ENCODE data around the gene SLC45A2. TPM values are rescaled to one million over a fixed set of nuclear protein-coding genes. Genes with fewer than 3 reads are reported as not detected.

SLC45A2 gene
- total and polyA plus RNA-seq, 2 of the 8 experiments (the other 6 are each of a cell fraction or from before 2014, with no cell fraction given) = 0.09 TPM; not detected in 1

GRCh38 chr5:33925278-33925677 lies 59.2 kb downstream of the SLC45A2 start:
- Histone ChIP-seq H3K79me2 (ENCODE audit: control insufficient read depth in 1 of 2, insufficient read depth in 2 of 2, low read length in 2 of 2) (no peaks in the 10 kb centered on the region), H4K91ac (replicated peaks; ENCODE audit: insufficient read length, low read length) (no peak overlapping the region), H3K9me3 (ENCODE audit: insufficient read depth in 2 of 2, low read depth in 1 of 2, low read length in 1 of 2) (no peaks in the 10 kb centered on the region), H3K4me3 (ENCODE audit: extremely low read depth in 1 of 4, insufficient read depth in 2 of 4, low read depth in 3 of 4, low read length in 4 of 4) (no peak overlapping the region), H3K27me3 (replicated peaks in 1 of 4; ENCODE audit: control insufficient read depth in 3 of 4, extremely low read depth in 1 of 4, insufficient read depth in 3 of 4, low read length in 3 of 4) (no peaks in the 10 kb centered on the region), H3K4ac (replicated peaks; ENCODE audit: insufficient read length, low read depth, low read length) (no peak overlapping the region), H3K18ac (ENCODE audit: extremely low read depth, low read length) (no peak overlapping the region), H3K14ac (ENCODE audit: insufficient read length) (no peak overlapping the region), H3K27ac (ENCODE audit: low read depth, low read length) (no peak overlapping the region), H3K56ac (replicated peaks; ENCODE audit: insufficient read length, low read depth, low read length) (no peak overlapping the region), H3K4me2 (ENCODE audit: insufficient read depth in 1 of 2, low read depth in 2 of 2, low read length in 2 of 2) (no peak overlapping the region), H2AK5ac (ENCODE audit: low read depth, low read length) (no peak overlapping the region), H3K4me1 (replicated peaks in 1 of 4; ENCODE audit: control insufficient read depth in 3 of 4, insufficient read depth in 4 of 4, low read length in 3 of 4) (peaks cover 2 to 9% (median 6%) of the 10 kb centered on the region in 4 experiments; a peak in 5 of 7 replicates), H2BK15ac (ENCODE audit: low read length) (no peak overlapping the region), H3K36me3 (ENCODE audit: control insufficient read depth in 2 of 4, insufficient read depth in 4 of 4, low read length in 3 of 4) (no peaks in the 10 kb centered on the region), H2BK5ac (ENCODE audit: low read depth, low read length) (no peak overlapping the region), H3K79me1 (ENCODE audit: low read depth, low read length) (no peaks in the 10 kb centered on the region), H2AFZ (ENCODE audit: low read length) (no peak overlapping the region), H4K8ac (ENCODE audit: extremely low read depth, insufficient read depth, low read length) (no peak overlapping the region), H2BK20ac (ENCODE audit: low read length) (no peak overlapping the region), H3K23ac (ENCODE audit: insufficient read length) (no peak overlapping the region), H2BK120ac (replicated peaks; ENCODE audit: low read depth, low read length) (no peak overlapping the region), H3K23me2 (ENCODE audit: low read depth, low read length) (no peaks in the 10 kb centered on the region), H4K20me1 (replicated peaks in 1 of 2; ENCODE audit: control insufficient read depth in 1 of 2, insufficient read depth in 2 of 2, low read length in 2 of 2) (no peaks in the 10 kb centered on the region), H4K5ac (ENCODE audit: insufficient read length, low read depth, low read length) (no peak overlapping the region), H3K9ac (replicated peaks in 1 of 4; ENCODE audit: extremely low read depth in 1 of 4, low read depth in 3 of 4, low read length in 3 of 4) (no peak overlapping the region), H2BK12ac (ENCODE audit: low read depth, low read length) (no peak overlapping the region)
- CTCF ChIA-PET (ENCODE audit: partially characterized antibody) = no interaction called here
- FAIRE-seq (no peak), DNase-seq (ENCODE audit: low read depth in 1 of 2, low spot score in 2 of 2) (no peak)
- POLR2A ChIA-PET (ENCODE audit: partially characterized antibody) = no interaction called here
- TF ChIP-seq TAF7 (optimal IDR thresholded peaks at IDR 0.05; ENCODE audit: borderline replicate concordance, low read depth, low read length) = no peak
- TF ChIP-seq KDM1A (IDR thresholded peaks at IDR 0.05; ENCODE audit: borderline replicate concordance, low read length) = no peak
- no peak for TF ChIP-seq ATF2 (IDR thresholded peaks at IDR 0.05; ENCODE audit: low read length)
- TF ChIP-seq TBP (IDR thresholded peaks at IDR 0.05; ENCODE audit: low read depth, low read length) = no peak
- no peak for TF ChIP-seq BCL11A (IDR thresholded peaks at IDR 0.05; ENCODE audit: low read depth in 2 of 2, low read length in 2 of 2)
- no peak for TF ChIP-seq JUN (IDR thresholded peaks at IDR 0.05; ENCODE audit: low read depth, low read length)
- no peak for TF ChIP-seq RBBP5 (IDR thresholded peaks at IDR 0.05; ENCODE audit: borderline replicate concordance, low read depth, low read length)
- no peak for TF ChIP-seq CTBP2 (IDR thresholded peaks at IDR 0.05; ENCODE audit: borderline replicate concordance, insufficient read depth, insufficient read length, low read length)
